COLO829 (cell line): ENCODE results near the gene PTTG1IP.

ENCODE experiments used
- DNase-seq: peaks from one replicate; pipeline ENCODE4 v3.0.0; 2012; ENCODE audit warnings: low spot score

PTTG1IP gene

DNA sequence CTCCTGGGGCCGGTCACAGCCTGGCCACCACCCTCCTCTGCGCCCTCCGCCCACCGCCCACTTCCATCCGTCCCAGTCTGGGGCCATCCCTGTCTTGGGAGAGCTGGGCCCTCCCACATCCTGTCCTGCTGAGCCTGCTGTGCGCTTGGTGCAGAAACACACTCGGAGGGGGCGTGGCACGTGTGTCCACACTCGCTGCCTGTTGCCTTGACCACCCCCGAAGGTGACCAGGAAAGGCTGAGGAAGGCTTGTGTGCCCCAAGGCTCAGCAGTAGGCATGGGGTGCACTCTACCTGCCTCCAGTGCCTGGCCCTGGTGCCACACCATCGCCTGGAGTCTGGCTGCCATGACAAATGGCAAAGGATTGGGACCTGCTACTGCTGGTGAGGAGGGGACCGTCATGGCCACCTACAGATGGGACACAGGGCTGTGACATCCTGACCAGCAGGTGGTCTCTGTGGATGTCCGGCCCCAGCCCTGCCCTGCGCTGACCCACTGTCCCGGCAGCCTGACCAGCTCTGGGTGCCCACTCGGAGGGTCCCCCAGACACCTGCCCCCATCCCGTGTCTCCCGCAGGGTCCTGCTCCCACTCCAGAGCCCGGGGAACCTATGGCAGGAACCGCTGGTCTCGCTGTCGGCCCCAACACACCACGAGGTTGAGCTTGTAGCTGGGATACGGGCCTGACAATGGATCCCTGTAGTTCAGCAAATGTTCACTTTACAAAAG is 23.2 kb upstream of the PTTG1IP start:
- no peak for DNase-seq

DNA sequence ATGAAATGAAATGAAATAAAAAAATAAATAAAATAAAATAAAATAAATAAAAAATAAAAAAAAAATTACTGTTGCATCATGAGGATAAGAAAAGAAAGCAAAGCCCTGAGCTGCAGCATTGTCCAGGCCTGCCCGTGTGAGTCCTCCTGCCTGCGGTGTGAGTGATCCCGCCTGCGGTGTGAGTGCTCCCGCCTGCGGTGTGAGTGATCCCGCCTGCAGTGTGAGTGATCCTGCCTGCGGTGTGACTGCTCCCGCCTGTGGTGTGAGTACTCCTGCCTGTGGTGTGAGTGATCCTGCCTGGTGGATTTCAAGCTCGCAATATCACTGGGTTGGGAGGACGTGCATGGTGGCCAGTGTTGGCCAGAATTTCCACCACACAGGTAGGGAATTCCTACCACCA is 22.4 kb upstream of the PTTG1IP start:
- no peak for DNase-seq

DNA sequence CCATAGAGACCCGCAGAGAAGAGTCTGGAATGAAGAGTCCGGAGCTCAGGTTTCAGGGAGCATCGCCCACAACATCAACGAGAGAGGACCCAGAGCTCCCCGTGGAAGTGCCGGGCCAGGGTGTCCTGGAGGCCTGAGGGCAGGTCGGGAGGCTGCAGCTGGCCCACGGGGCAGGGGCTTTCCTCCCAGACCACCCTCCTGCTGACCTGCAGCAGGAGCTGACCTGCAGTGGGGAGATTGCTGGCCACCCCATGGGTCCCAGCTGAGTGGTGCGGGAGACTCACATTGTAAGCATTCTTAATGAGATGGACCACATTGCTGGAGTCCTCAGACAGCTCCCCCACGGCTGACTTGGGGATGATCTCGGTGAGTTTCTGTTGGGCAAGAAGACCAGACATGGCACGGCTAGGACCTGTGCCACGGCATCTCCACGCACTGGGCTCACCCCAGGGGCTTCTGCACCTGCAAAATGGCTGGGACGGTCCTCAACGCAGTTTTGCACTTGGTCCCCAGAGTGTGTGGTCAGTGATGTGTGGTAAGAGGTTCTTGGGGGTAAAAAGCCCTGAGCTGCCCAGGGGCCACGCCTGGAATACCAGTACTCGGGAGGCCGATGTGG is 21.3 kb upstream of the PTTG1IP start:
- DNase-seq, result no peak

DNA sequence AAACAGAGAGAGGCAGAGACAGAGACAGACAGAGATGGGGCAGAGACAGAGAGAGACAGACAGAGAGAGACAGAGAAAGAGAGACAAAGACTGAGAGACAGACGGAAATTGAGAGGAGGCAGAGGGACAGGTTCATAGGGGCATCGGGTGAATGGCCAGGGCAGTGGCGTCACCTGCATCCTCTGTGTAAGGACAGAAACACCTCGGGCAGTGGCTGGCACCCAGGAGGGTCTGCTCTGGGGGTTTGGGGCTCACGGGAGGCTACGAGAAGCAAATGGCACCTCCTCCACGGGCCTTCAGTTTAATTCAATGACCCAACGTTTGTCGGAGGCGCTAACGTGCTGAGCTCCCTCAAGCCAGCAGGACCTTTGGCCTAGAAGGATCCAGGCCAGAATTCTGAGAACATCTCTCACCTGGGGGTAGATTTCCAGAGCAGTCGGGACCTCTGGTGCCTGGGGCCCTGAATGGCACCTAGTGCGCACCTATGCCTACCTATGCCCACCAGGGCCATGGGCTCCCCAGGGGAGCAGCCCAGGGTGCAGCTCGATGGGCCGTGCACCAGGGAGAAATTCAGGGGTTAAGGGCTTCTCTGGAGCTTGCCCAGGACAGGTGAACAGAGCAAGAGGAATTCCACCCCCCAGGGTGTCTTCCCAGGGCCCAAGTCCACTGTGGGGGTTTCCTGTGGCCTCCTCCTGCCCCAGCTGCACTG is 20.6 kb upstream of the PTTG1IP start:
- DNase-seq, result no peak

- no peak for DNase-seq
Measured at GRCh38 chr21:44893278-44893556, 19.7 kb upstream of the PTTG1IP start.

GRCh38 chr21:44892536-44893277 is 19.2 kb upstream of the PTTG1IP start:
- no peak for DNase-seq

DNA sequence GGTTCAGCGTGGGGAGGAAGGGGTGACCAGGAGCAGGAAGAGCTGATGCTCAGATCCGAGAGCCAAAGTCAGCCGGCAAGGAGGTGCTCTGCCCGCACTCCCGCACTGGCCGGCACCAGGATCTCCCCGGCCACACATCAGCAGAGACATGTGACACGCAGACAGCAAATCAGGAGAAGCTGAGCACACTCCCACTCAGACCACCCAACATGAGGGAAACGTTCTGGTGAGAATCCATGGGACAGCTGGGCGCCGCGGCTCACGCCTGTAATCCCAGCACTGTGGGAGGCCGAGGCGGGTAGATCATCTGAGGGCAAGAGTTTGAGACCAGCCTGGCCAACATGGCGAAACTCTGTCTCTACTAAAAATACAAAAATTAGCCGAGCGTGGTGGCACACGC is 18.6 kb upstream of the PTTG1IP start:
- DNase-seq, result no peak

DNA sequence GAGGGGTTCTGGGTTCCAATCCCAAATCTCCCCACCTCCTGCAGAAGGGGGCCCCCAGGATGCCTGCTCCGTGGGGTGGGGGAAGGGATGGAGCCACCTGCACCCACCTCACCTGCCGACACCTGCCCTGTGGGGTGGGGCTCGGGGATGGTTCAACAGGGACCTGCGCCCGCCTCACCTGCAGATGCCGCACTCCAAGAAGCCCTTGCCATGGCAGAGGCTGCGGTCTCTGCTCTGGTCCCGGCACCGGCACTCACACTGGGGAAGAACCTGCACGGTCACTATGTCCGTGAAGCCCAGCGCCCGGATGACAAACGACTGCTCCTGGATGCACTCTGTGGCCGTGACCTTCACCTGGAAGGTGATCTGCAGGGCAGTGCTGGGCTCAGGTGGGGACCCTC is 18.1 kb upstream of the PTTG1IP start:
- DNase-seq, result no peak

- DNase-seq, result no peak
Measured at GRCh38 chr21:44890961-44891541, 17.6 kb upstream of the PTTG1IP start.

- no peak for DNase-seq
Measured at GRCh38 chr21:44890338-44890931, 16.9 kb upstream of the PTTG1IP start.

DNA sequence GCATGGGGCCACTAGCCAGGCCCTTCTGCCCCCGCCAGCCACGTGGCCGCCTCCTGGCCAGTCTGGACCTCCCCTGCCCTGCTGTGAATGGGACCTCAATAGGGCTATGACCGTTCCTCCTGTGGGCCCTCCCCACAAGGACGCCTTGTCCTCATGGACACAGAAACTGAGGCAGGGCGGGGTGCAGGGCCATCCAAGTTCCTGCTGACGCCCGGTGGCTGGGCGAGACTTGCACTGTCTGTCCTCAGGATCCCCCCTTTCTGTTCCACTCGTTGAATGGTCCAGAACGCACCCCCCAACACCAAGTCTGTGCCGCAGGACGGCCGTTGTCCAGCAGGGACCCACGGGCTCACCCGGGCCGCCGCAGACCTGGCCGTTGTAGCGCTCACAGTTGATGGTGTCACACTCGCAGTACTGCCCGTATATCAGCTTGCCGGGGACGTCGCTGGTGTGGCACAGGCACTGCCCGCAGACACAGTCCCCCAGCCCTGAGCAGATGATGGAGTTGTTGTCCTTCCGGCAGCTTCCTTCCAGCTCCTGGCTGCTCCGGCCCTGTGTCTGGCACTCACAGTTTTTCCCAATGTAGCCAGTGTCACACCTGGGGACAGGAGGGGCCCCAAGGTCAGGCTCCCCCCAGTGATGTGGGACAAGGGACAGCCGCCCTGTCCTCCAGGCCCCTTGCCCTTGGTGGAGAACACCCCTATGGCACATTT is 16.3 kb upstream of the PTTG1IP start:
- no peak for DNase-seq

DNA sequence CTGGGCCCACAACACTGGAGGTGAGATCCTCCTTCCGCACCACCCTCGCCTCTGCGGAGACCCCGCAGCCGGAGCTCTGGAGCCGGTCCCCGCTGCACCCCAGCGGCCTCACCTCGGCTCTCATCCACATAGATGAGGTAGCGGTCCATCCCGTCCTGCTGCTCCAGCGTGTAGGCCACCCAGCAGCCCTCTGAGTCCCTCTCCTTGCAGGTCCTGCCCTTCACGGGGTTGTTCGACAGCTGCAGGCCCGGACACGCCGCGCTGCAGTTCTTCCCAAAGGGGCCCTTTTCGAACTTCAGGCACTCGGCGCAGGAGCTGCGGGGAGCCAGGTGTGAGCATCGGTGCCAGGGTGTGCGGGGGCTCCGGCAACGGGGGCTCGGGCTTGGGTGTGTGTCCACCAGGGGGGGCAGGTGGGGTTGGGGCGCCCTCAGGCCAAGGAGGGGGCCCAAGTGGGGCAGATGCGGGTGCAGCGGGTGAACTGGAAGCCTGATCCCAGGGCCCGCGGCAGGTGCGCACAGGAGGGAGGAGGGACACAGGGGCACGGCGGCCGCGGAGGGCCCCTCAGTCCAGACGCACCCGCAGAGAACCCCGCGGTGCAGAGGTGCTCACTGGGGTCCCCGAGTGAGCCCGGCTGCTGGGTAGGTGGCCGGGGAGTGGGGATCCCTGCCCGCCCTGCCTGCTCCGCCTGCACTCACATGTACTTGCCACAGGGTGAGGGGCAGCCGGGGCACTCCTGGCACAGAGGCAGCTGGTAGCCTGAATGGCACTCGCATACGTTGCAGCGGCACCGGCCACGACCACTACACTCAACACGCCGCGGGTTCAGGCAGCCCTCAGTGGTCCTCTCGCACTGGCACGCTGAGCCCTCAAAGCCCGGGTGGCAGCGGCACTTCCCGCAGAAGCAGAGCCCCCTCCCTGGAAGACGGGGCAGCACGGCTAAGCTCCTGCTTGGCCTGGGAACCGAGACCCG is 15.4 kb upstream of the PTTG1IP start:
- no peak for DNase-seq

- no peak for DNase-seq
Measured at GRCh38 chr21:44887807-44888580, 14.5 kb upstream of the PTTG1IP start.

DNA sequence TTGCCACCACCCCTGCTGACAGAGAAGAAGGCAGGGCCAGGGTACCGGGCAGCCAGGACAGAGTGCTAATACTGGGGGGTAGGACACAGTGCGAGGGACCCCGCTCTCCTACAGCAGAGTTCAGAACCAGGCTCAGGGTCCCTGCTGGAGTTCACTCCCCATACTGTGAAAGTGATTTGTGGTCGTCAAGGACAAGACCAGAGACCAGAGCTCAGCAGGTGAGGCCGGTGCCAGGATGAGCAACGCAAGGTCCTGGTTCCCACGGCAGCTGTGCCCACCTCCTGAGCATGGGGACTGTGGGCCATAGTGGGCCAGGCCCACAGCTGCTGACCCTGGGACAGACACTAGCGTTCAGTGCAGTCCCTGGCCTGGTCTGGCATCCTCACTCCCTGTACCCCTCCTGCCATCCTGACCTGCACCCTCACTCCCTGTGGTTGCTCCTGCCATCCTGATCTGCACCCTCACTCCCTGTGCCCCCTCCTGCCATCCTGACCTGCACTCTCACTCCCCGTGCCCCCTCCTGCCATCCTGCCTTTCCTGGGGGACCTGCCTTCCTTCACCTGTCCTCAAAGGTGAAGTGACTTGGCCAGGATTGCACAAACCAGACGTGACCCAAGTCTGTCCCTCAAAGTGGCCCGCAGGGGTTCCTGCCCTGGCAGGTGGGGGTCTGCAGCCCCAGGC is 13.8 kb upstream of the PTTG1IP start:
- no peak for DNase-seq

- no peak for DNase-seq
Measured at GRCh38 chr21:44886113-44887075, 12.9 kb upstream of the PTTG1IP start.

DNA sequence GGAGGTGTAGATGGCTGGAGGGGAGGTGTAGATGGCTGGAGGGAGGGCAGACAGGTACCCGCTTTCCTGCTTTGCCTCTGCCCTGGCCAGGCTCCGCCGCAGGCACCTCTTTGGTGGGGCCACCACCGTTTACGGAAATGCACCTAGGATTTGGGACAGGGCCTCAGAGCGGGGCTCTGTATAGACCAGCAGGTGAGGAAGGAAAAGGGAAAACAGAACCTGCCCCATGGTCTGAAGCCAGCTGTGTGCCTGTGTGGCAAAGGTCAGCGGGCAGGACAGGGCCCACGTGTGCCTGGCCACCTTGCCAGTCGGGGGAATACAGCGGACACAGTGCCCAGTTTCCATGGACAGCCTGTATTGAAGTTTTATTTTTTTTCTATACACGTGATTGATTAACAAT is 12.1 kb upstream of the PTTG1IP start:
- no peak for DNase-seq

DNA sequence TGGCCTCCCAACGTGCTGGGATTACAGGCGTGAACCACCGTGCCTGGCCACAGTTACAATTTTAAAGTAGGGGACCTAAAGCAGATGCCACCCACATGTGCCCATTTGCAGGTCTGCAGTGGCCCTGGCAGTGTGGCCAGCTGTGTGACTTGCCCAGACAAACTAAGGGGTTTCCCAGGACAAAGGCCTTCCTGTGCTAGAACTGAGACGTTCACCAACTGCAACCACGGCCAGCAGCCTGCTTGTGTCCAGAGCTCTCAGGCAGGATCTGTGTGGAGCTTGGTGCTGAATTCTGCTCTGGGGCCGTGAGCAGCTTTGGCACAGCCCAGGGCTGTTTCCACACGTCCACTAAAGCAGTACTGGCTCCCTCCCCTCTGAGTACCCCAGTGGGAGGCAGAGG is 10.6 kb upstream of the PTTG1IP start:
- no peak for DNase-seq

- no peak for DNase-seq
Measured at GRCh38 chr21:44883250-44883649, 9.8 kb upstream of the PTTG1IP start.
